Measurements from ENCODE around the gene ADGRD2.

- TF ChIP-seq EZH2 (conservative IDR thresholded peaks at IDR 0.05; ENCODE audit: low read depth, low read length) = no peak
- TF ChIP-seq GTF2F1 (IDR thresholded peaks at IDR 0.05; ENCODE audit: low read length) = no peak
- TF ChIP-seq NBN (conservative IDR thresholded peaks at IDR 0.05) = no peak
- no peak for TF ChIP-seq RBM39 (IDR thresholded peaks at IDR 0.05; ENCODE audit: low read depth, low read length, poor library complexity, severe bottlenecking)
- no peak for TF ChIP-seq ISX (CRISPR knock-in tag; conservative IDR thresholded peaks at IDR 0.05)
- no peak for TF ChIP-seq CTCF (CRISPR knock-in tag; IDR thresholded peaks at IDR 0.05)
These were observed 3.4 kb downstream of the ADGRD2 start for GRCh38 chr9:124453586-124454191.

Measured in HepG2 (cell line).